ENCODE data around the gene TIMM21.

Gene TIMM21

DNA sequence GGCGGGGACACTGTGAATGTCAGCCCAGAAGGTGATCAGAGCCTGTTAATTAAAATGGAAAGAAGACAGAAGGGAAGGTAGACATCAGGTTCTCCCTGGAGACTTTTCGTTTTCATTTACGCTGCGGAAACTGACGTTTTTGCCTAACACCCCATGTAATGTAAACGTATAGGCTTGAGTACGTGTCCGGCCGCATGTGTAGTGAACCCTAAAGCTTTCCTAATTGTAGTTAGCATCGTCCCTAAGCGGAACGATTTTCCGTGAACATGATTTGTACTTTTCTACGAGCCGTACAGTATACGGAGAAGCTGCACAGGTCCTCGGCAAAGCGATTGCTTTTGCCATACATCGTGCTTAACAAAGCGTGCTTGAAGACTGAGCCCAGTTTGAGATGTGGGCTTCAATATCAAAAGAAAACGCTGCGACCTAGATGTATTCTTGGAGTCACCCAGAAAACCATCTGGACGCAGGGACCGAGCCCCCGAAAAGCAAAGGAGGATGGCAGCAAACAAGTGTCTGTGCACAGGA is 284 bp downstream of the TIMM21 start:
- no peak for DNase-seq (ENCODE audit: low read depth)

DNA sequence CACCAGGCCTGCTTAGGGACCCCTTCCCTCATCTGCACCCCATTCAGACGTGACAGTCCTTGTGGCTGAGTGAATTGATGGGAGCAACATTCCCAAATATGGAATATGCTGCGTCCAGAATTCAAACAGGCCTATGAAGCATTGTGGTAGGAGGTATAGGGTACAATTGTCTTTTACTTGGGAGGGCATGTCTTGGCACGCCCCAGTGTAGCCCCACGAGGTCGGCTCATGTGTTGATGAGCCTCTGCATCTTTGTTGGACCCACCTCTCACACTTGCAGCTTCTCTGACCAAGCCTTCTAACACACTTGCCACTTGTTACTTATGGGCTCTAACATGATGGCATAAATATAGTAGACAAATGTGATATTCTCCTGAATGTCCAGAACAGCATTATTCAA is 1.6 kb downstream of the TIMM21 start:
- no peak for DNase-seq (ENCODE audit: low read depth)

DNA sequence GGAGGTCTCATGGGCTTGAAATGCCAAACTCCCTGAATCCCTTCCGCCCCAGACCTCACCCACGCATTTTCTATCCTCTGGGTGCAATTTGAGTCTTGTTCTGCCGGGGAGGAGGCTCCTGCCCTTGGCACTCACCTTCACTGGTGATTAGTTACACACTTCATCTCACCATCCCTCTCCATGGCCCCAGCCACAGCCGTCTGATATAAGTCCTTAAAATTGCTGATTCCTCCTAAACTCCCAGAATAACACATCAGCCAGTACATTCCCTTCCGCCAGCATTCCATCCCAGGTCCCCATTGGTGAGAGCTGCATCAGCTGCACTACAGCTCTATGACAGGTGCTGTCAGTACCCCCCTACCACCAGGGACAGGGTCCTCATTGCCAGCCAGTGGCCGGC is 3.9 kb downstream of the TIMM21 start:
- DNase-seq (ENCODE audit: low read depth), result no peak

DNA sequence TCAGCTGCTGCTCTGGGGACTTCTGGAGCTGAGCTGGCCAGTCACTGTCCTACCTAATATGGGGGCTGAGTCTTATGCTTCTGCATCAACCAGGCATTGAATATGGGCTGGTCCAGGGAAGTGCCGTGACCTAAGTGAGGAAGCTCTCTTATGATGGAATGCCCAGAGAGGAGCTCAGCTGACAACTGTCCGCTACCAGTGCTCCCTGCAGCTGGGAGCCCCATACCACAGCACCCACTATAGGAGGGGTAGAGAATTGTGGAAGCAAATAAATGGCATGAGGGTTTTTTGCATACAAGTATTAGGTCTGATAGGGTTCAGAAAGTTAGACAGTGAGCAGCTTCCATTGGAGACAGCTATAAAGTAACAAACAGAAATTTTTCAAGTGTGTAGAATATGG is 4.5 kb downstream of the TIMM21 start:
- DNase-seq (ENCODE audit: low read depth), result no peak

DNA sequence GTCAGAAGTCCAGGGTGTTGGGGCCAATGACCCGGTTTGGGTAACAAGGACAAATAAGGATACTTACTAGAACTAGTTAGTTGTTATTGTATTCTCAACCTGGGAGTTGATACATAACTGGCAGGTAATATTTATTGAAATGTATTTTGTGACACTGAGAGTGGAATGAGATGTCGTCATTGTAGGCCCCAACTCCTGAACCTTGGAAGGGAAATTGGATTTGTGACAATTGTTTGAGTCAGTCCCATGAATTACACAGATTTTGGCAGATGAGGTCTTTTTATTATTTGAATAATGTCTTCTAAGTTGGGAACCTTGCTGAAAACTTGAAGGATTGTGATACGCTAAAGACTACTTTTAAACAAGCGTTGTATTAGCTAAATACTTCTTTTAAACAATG is 5.1 kb downstream of the TIMM21 start:
- DNase-seq (ENCODE audit: low read depth), result no peak

DNA sequence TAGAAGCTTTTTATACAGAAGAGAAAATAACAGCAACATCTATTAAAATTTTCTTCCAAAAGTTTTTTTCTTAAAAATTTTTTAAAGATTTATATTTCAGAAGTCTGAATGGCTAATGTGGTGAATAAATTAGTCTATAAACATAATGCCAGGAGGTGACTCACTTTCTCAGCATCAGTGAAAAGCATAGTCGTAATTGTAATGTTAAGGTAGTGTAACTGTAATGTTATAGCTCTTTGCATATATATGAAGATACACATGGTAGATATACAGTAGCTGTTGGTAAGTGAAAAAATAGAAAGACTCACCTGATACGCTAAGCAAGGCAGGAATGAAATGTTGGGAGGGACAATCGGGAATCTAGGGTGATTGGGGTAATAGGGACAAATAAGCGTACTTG is 5.5 kb downstream of the TIMM21 start:
- no peak for DNase-seq (ENCODE audit: low read depth)

DNA sequence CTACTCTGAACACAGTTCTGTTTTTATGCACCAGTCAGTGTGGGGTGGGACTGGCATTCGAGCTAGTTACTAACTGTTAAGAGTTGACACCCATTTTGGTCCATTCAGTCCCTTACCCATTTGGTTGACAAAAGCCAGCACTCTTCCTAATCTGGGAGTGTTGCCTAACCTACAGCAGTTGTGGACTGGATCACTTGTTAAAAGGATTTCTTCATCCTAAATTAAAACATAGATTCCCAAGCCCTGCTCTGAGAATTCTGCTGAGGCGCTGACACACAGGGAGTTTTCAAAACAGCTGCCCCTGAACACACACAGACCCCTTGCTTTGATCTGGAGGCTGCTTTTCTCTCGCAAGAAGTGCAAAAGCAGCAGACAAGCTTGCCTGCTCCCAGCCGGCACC is 6.4 kb downstream of the TIMM21 start:
- DNase-seq (ENCODE audit: low read depth), result no peak

DNA sequence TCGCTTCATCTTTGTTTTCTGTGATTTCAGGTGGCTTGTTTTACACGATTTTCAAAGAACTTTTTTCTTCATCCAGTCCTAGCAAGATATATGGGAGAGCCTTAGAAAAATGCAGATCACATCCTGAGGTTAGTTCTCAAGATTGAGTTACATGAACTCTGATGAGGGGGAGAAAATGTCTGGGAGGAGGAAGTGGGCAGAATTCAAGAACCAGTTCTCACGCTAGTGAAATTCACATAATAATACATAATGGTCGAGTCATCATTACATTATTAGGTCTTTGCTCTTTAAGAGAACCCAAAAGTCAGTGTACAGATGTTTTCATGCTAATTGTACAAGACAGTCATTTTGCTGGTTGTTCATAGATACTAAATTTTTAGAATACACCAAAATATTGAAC is 7.0 kb downstream of the TIMM21 start:
- DNase-seq (ENCODE audit: low read depth), result no peak

DNA sequence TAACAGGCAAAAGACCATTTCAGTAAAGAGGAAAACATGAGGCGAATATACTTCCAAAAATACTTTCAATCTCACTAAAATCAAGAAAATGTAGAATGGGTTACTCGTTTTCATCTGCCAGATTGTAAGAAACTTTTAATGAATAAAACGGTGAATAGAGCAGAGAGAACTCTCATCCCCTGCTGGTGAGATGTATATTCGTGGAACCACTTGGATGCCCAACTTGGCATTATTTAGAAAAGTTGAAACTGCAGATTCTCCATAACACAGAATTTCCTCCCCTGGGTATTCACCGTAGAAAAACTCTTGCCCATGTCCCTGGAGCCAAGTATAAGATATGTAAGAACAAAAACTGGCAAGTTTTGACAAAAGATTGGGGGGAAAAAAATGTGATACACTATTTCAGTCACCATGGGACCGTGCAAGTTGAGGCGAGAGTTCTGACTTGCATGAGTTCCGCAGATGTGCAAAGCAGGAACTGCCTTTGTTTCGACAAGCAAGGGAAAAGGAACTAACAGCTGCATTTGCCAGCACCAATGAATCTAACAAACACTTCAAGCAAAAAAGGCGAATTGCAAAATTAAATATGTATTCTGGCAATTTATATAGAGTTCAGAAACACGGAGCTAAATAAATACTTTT is 14.8 kb downstream of the TIMM21 start:
- no peak for DNase-seq (ENCODE audit: low read depth)

DNA sequence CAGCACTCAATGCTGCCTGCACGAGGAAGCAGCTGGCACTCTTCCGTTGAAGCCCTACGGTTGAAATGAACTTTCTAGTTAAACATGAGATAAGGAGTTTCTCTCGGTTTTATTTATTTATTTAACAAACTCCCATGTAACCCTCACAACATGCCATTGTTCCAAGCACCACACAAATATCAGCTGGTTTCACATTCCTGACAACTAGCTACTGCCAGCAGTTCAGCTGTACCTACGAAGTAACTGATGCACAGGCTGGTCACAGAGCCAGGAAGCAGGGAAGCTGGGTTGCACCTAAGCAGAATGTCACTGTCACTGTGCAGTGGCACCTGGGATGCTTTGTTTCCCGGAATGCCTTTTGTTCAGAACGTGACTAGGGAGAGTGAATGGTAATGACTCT is 18.1 kb downstream of the TIMM21 start:
- DNase-seq (ENCODE audit: low read depth), result no peak

DNA sequence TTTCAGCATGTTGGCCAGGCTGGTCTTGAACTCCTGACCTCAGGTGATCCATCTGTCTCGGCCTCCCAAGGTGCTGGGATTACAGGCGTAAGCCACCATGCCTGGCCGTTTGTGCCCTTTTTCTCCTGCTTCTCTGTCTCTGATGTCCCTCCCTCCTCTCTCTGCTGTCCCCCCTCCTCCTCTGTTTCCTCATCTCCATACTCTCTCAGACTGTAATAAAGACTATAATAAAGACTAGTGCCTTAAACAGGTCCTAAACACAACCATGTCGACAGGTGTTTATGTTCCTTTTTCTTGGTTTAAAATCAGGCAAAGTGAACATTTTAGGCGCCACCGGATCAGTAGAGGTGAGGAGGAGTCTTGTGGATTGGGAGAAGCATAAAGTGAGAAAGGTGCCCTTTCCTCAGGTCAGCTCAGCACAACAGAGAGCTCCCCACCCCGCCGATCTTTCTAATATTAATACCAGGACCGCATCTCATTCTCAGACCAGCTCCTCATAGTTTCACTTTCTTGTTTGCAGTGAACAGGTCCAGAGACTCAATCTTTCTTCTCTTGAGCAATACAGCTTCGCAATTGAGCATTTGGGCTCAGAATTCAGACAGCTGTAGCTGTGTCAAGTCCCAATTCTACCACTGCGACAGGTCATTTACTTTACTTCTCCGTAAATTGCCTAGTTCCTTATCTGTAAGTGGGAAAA is 23.7 kb downstream of the TIMM21 start:
- no peak for DNase-seq (ENCODE audit: low read depth)

DNA sequence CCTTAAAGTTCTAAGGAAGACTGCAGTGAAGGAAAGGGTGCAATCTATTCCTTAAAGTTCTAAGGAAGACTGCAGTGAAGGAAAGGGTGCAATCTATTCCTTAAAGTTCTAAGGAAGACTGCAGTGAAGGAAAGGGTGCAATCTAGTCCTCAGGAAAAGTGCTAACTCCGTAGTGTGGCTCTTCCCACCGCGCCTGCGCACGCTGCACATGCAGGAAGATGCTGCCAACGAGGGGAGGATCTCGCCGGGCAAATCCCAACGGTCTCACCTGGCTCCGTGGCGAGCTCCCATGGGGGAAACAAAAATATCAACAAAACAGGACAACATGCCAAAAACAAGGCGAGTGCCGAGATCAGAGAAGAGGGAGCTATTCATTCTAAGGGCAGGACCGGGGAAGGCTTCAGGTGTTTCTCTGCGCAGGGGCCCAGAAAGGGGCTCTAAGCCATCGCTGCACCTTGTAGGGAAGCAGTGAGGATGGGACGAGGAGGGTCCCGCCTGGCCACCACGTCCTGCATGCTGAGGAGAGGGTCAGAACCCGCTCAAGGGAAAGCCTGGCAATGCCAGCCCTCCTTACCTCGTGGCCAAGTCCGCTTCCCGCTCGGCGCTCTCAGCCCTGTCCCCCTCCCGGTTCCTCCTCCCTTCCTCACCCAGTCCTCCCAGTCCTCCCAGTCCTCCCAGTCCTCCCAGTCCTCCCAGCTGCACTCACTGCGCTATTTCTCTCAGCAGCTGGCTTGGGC is 24.5 kb downstream of the TIMM21 start:
- DNase-seq (ENCODE audit: low read depth), result no peak

DNA sequence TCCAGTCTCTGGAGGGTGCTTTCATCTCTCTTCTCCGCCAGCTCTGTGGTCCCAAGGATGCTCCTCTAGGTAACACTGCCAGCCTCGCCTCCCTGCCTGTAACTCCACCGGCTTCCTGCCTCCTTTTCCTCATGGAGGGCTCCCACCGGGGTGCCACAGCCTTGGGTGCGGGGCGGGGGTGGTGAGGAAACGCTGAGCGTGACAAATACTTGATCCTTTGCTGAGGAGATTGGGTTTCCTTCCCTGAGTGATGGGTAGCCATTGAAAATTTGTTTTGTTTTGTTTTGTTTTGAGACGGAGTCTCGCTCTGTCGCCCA is 25.1 kb downstream of the TIMM21 start:
- no peak for DNase-seq (ENCODE audit: low read depth)

DNA sequence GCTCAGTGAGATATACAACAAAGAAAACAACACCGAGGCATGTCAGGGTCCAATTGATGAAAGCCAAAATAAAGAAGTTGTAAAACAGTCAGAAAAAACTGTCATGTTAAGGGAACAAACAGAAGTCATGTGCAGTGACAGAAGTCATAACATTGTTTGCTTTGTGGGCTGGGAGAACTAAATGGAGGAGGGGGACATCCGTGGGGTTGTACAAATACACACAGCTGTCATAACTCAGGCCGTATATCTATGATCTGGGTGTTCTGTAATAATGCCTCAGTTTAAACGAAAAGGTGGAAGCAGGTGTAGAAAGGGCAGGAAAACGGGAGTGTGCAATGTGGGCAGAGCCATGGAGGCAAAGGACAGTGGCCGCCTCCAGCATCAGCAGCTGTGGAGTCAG is 27.3 kb downstream of the TIMM21 start:
- DNase-seq (ENCODE audit: low read depth), result no peak

DNA sequence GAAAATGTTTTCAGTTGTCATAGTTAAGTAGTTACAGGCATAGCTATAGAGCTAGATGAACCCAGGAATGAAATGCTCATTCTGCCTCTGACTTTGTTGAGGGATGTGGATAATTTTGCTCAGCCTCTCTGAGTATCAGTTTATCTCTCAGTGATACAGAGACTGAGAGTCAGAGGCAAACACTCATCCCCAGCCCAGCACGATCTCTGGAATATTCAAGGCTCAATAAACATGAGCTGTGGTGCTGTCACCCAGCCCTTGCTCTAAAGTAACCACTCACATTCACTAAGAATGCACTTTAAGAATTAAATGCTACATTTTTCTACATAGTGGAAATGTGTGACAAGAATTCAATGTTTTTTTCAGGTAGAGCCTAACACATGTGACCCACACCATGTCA is 30.6 kb downstream of the TIMM21 start:
- DNase-seq (ENCODE audit: low read depth), result no peak

DNA sequence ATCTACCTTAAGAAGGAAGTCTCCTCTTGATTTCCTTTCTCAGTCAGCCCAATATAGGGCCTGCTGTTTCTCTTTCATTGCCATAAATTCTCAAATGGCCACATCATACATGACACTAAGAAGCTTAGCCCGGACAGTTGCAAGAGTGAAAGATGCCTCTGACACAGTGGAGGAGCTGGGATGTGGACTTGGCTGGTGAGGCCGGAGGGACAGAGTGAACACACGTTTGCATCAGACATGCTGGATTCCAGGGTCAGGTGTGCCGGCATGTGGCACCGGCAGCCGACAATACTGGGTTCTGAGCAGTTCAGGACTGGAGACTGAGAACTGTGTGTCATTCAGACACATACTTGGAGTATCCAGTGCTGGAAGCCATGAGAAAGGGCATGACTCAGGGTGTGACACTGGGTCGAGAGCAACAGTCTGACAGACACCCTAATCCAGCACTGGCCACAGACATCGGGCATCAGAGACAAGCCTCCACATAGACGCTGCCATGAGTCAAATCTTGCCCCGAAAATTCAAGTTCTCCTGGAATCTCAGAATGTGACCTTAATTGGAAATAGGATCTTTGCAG is 31.4 kb downstream of the TIMM21 start:
- no peak for DNase-seq (ENCODE audit: low read depth)

DNA sequence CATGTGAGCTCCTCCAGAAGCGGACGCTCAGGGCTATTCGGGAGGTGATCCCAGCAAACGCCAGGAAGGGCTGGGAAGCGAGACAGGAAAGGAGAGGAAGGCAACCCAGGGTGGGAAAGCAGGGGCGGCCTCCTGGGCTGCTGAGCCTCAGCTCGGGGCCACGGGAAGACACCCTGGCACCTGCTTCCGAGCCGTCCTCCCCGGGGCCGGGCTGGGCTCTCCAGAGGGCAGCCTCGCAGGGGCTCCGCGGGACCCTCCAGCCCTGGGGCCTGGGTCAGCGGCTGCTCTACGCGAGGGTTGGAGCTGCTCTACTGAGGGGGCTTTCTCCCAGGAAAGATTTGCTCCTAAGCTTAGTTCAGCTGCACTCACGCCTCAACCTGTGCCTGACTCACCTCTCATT is 34.0 kb downstream of the TIMM21 start:
- no peak for DNase-seq (ENCODE audit: low read depth)

DNA sequence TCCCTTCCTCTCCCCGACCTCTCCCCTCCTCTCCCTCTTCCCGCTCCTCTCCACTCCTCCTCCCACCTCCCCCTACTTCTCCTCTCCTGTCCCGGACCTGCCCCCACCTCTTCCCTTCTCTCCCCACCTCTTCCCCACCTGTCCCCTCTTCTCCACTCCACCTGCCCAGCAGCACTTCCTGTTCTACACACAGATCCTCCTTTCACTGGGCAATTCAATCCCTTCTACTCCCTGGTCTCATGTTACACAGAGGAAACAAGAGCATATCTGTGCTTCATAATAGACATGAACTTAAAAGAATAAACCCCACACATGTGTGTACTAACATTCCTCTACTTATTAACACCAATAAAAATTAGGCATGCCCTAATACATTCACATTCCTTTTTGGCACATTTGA is 34.8 kb downstream of the TIMM21 start:
- no peak for DNase-seq (ENCODE audit: low read depth)

DNA sequence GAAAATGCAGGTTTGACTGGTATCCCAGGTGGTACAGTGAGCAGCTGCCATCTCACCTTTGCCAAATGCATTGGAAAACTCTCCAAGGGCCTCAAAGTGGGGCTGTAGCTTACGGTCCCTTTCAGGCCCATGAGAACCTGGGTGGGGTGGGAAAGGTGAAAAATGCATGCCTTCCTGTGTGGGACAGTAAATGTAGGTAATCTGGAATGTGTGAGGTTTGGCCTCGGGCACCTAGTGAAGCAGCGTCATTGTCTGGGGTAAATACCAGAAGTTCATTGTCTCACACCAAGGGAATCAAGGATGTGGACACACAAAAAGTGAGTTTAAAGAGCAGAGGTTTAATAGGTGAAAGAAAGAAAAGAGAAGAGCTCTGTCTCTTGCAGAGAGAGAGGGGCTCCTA is 36.6 kb downstream of the TIMM21 start:
- DNase-seq (ENCODE audit: low read depth), result no peak

DNA sequence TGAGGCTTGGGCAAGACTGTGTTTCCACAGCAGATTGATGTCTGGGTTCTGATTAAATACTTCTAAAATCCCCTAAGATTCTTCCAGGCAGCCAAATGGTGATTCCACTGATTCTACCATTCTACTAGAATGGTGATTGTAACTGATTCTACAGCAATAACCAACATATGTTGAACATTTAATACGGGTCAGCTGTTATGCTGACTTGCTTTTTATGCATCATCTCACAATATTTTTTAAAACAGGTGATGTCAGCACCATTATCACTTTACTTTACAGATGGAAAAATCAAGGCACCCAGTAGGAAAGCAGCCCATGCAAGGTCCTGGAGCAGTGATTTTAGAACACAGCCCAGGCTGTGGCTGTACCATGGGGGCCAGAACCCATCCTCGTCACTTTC is 37.5 kb downstream of the TIMM21 start:
- no peak for DNase-seq (ENCODE audit: low read depth)

DNA sequence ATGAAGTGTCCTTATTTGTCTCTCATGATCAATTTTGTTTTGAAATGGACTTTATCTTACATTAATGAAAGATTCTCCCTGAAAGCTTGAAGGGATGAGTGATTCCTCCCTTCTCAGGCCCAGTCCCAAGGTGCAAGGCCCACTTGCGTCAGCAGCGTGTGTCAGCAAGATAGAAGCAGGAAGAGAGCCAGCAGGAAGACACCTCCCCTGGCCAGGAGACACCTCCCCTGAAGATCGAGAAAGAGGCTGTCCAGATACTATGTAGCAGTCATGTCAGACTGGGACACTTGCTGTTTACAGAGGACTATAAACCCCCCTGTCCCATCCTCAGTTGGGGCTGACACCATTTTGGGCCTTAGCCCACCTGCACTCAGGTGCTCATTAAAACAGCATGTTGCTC is 38.3 kb downstream of the TIMM21 start:
- no peak for DNase-seq (ENCODE audit: low read depth)

DNA sequence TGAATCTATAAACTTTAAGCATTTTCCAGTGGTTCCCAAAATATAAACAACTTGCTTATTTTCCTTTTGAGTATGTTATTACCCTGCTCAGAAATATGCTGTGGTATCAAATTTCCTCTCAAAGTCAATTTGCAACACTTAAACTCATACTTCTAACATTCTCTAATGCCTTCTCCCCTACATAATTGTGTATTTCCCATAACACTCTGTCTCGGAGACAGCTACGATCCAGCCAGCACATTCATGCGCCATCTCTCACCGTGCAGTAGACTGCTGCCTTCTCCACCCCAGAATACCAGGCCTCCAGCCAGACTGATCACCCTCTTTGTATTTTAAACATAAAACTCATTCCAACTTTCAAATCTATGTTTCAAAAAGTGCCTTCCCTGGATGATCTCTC is 41.8 kb downstream of the TIMM21 start:
- no peak for DNase-seq (ENCODE audit: low read depth)

DNA sequence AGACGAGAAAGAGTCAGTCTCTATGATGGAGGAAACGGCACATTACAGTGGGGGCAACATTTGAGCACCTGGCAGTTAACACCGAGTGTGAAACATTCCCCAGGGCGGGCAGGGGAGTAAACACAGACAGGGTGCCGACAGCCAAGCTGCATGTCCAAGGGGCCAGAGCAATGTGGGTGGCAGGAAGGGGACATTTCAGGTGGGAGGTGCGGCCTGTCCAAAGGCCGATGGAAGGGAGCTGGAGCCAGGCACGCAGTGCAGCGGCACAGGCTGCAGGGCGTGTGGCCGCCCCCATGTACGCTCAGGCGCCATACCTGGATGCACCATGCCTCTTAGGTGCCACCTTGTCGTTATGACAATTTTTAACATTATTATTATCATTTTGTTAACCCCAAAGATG is 43.3 kb downstream of the TIMM21 start:
- no peak for DNase-seq (ENCODE audit: low read depth)

Measured in stimulated activated CD8-positive, alpha-beta memory T cell treated with anti-CD3 and anti-CD28 coated beads, Interleukin-4, amount 100 ng/mL, for 24 hours (primary cell).